Activated CD4-positive, alpha-beta T cell treated with anti-CD3 and anti-CD28 coated beads, Interleukin-2, amount 10 ng/mL, durations not matched to agents 7 days and 5 days (primary cell): Measurements from ENCODE around the gene KRTAP4-5. TPM values are rescaled to one million over a fixed set of nuclear protein-coding genes. Genes with fewer than 3 reads are reported as not detected.
"Not testable (repeated sequence)": the region's sequence is repeated elsewhere in the genome, so short reads cannot be mapped to it uniquely, and the experiment has no call there.

Source experiments
- CTCF ChIA-PET: fragments of 350-600 bp; sonication (Branson Sonifier 250); formaldehyde crosslinking; loops from one replicate; lab custom pipeline; 2021; ENCODE audit warnings: antibody characterized with exemption; lab: Charles Lee
- POLR2A ChIA-PET: fragments of 350-600 bp; sonication (Branson Sonifier 250); formaldehyde crosslinking; loops from one replicate; lab custom pipeline; 2021; ENCODE audit warnings: antibody characterized with exemption; lab: Charles Lee
- DNase-seq: peaks from one replicate; pipeline ENCODE4 v3.0.0-alpha.2; 2020
- H3K27ac Mint-ChIP-seq: one replicate; pipeline ENCODE4 v1.8.0; 2021; ENCODE audit warnings: mild to moderate bottlenecking, moderate library complexity, mixed read lengths
- H3K27me3 Mint-ChIP-seq: one replicate; pipeline ENCODE4 v1.8.0; 2021; ENCODE audit warnings: mixed read lengths
- H3K36me3 Mint-ChIP-seq: one replicate; pipeline ENCODE4 v1.8.0; 2021; ENCODE audit warnings: low read depth, mixed read lengths
- H3K4me1 Mint-ChIP-seq: one replicate; pipeline ENCODE4 v1.8.0; 2021; ENCODE audit warnings: mixed read lengths
- H3K4me3 Mint-ChIP-seq: one replicate; pipeline ENCODE4 v1.8.0; 2021; ENCODE audit warnings: mild to moderate bottlenecking, moderate library complexity, mixed read lengths
- H3K9me3 Mint-ChIP-seq: one replicate; pipeline ENCODE4 v1.8.0; 2021; ENCODE audit warnings: mixed read lengths
- total RNA-seq, 2 experiments: library from RNA; stranded (reverse); gene quantifications; one replicate each; pipeline ENCODE4 v1.2.3, GENCODE V29; 2021

Gene KRTAP4-5
- not detected for total RNA-seq

DNA sequence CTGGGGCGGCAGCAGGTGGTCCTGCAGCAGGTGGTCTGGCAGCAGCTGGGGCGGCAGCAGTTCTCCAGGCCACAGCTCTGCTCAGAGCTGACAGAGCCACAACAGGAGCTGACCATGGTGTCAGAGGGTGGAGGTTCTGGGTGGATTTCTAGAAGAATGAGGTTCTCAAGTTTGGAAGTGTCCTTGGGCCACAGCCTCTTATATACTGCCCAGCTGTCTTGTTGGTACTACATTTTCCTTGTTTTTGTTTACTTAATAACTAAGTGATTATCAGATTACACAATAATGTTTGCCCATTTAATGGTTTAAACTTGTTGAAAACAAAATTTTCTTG lies at the start of gene KRTAP4-5:
TSS of gene KRTAP4-5 (minus strand) at position 174 of the 334 bp plus-strand sequence. CDS start at position 116, 58 bp downstream.
- H3K4me1 Mint-ChIP-seq = no peaks in the 10 kb centered on the region
- no peak within 1 kb of the TSS for H3K4me3 Mint-ChIP-seq
- CTCF ChIA-PET = interaction anchor here (1.3 kb wide), 1 partner anchor 10 kb away, joined by 3 read pairs; no protein-coding TSS in a partner anchor
- H3K36me3 Mint-ChIP-seq = no peaks in the 10 kb centered on the region
- POLR2A ChIA-PET = no interaction called here
- no peak for DNase-seq
- H3K27ac Mint-ChIP-seq = no peak within 1 kb of the TSS
- no peaks in the 10 kb centered on the region for H3K9me3 Mint-ChIP-seq
- H3K27me3 Mint-ChIP-seq = peaks cover 7% of the 10 kb centered on the region

- Mint-ChIP-seq H3K27me3 (peaks cover 9% of the 10 kb centered on the region), H3K4me1 (no peaks in the 10 kb centered on the region), H3K27ac (no peak overlapping the region), H3K9me3 (no peaks in the 10 kb centered on the region), H3K4me3 (no peak overlapping the region), H3K36me3 (no peaks in the 10 kb centered on the region)
- ChIA-PET CTCF (interaction anchor here (0.7 kb wide), 1 partner anchor 195 kb away, joined by 4 read pairs; no protein-coding TSS in a partner anchor), POLR2A (no interaction called here)
- DNase-seq = no peak
These were observed 46.4 kb upstream of the KRTAP4-5 start for GRCh38 chr17:41196068-41196467.

- Mint-ChIP-seq H3K9me3 (no peaks in the 10 kb centered on the region), H3K27me3 (no peaks in the 10 kb centered on the region), H3K36me3 (no peaks in the 10 kb centered on the region), H3K4me3 (no peak overlapping the region), H3K4me1 (no peaks in the 10 kb centered on the region), H3K27ac (no peak overlapping the region)
- ChIA-PET CTCF (no interaction called here), POLR2A (no interaction called here)
- no peak for DNase-seq
These were observed 40.7 kb upstream of the KRTAP4-5 start for GRCh38 chr17:41190328-41190727.

DNA sequence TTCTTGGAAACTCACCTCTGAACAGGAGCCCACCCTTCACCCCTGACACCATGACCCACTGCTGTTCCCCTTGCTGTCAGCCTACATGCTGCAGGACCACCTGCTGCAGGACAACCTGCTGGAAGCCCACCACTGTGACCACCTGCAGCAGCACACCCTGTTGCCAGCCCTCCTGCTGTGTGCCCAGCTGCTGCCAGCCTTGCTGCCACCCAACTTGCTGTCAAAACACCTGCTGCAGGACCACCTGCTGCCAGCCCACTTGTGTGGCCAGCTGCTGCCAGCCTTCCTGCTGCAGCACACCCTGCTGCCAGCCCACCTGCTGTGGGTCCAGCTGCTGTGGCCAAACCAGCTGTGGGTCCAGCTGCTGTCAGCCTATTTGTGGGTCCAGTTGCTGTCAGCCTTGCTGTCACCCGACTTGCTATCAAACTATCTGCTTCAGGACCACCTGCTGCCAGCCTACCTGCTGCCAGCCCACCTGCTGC lies 40.3 kb upstream of the KRTAP4-5 start, which contains the start of gene KRTAP9-1:
TSS of gene KRTAP9-1 (plus strand) at position 51 of the 482 bp plus-strand sequence. CDS start at position 51, 0 bp downstream.
- H3K27ac Mint-ChIP-seq, H3K9me3 Mint-ChIP-seq, H3K36me3 Mint-ChIP-seq, H3K4me1 Mint-ChIP-seq, H3K4me3 Mint-ChIP-seq, POLR2A ChIA-PET, H3K27me3 Mint-ChIP-seq, DNase-seq: not testable (repeated sequence)
- CTCF ChIA-PET = interaction anchor here (0.6 kb wide), 1 partner anchor 78 kb away, joined by 3 read pairs; no protein-coding TSS in a partner anchor

GRCh38 chr17:41186872-41187271 lies 37.2 kb upstream of the KRTAP4-5 start:
- Mint-ChIP-seq H3K9me3 (no peaks in the 10 kb centered on the region), H3K36me3 (no peaks in the 10 kb centered on the region), H3K27me3 (no peaks in the 10 kb centered on the region), H3K4me3 (no peak overlapping the region), H3K27ac (no peak overlapping the region), H3K4me1 (no peaks in the 10 kb centered on the region)
- DNase-seq = no peak
- ChIA-PET POLR2A (no interaction called here), CTCF (no interaction called here)

DNA sequence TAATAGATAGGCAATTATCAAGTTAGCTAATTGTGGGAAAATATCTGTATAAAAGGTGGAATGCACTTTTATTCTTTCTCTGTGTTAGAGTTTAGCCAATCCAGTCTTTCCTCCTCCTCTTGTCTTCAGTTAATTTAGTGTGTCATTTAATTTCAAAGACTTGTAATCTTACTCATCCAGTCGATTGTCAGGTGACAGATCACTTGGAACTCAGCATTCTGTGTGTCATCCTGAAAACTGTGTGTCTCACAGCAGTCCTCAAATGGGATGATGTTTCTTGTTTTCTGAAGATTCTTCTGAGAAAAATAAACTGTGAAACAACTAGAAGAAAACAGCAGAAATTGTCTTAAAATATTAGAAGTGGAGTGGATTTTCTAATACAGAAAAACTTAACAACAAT lies 35.4 kb upstream of the KRTAP4-5 start:
- POLR2A ChIA-PET = no interaction called here
- no peaks in the 10 kb centered on the region for H3K4me1 Mint-ChIP-seq
- no peak for DNase-seq

DNA sequence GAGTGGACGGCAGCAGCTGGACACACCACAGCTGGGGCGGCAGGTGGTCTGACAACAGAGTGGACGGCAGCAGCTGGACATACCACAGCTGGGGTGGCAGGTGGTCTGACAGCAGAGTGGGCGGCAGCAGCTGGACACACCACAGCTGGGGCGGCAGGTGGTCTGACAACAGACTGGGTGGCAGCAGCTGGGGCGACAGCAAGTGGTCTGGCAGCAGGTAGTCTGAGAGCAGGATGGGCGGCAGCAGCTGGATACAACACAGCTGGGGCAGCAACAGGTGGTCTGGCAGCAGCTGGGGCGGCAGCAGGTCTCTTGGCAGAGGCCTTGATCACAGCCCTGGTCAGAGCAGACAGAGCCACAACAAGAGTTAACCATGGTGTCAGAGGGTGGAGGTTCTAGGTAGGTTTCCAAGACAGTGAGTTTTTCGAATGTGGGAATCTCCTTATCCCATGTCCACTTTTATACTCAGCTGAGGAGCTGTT lies 34.9 kb upstream of the KRTAP4-5 start, which contains the start of gene KRTAP4-1:
TSS of gene KRTAP4-1 (minus strand) at position 432 of the 482 bp plus-strand sequence. CDS start at position 375, 57 bp downstream.
- Mint-ChIP-seq H3K27ac (no peak within 1 kb of the TSS), H3K4me1 (no peaks in the 10 kb centered on the region), H3K27me3 (no peaks in the 10 kb centered on the region), H3K36me3 (no peaks in the 10 kb centered on the region), H3K4me3 (no peak within 1 kb of the TSS), H3K9me3 (no peaks in the 10 kb centered on the region)
- ChIA-PET POLR2A (no interaction called here), CTCF (no interaction called here)
- no peak for DNase-seq

More for the DNA sequence above, 35.4 kb upstream of the KRTAP4-5 start:
- CTCF ChIA-PET = no interaction called here
- Mint-ChIP-seq H3K27ac (no peak overlapping the region), H3K27me3 (no peaks in the 10 kb centered on the region), H3K4me3 (no peak overlapping the region), H3K9me3 (no peaks in the 10 kb centered on the region), H3K36me3 (no peaks in the 10 kb centered on the region)

DNA sequence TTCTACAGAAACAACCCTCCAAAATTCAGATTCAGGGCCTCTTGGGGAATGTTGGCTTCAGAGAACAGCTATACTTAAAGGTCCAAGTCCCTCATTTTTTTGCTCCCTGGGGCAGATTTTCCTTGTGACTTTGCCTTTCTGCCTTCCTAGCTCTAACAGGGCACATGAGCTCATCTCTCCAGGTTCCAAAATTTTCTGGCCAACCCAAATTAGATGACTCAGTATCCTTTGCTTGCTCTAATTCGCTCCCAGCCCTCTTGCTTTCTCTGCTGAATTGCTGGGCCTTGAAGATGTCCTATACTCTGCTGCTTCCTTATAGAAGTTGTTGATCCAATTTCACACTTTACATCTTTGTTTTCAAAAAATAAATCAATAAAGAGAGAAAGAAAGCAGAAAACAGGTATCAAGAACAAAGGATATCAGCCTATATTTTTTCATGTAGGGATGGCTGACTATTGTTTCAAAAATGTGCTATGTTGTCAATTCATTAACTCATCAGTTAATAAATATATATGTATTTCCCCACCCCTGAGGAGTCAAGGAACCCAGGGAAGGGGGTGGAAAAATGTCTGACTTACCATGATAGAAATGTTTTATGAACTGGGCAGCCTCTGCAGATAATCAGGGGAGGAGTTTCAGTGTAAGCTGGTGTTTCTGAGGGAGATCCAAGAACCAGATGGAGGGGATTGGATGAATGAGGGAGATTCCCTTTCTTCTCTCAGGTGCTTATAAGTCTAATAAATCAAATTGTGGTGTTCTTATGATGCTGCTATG lies 29.4 kb upstream of the KRTAP4-5 start:
- Mint-ChIP-seq H3K4me1 (no peaks in the 10 kb centered on the region), H3K4me3 (no peak overlapping the region), H3K27ac (no peak overlapping the region), H3K9me3 (no peaks in the 10 kb centered on the region), H3K36me3 (no peaks in the 10 kb centered on the region), H3K27me3 (no peaks in the 10 kb centered on the region)
- ChIA-PET POLR2A (no interaction called here), CTCF (no interaction called here)
- no peak for DNase-seq

DNA sequence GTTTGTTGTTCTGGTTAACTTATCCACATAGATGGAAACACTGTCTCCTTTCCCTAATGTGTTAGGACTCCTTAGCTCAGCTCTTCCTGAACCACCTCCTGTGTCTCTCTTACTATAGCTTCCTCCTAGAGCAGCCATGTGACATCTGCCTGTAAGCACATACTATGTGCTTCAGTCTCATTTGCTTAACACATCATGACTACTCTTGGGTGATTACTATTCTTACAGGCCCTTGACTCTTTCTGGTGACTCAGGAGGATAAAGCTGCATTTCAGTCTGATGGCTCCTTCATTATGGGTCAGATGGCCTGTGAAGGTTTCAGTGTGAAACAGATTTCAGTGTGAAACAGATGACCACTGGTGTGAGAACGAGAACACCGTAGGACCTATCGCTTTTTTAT lies 28.7 kb upstream of the KRTAP4-5 start:
- Mint-ChIP-seq H3K36me3 (no peaks in the 10 kb centered on the region), H3K27me3 (no peaks in the 10 kb centered on the region), H3K4me3 (no peak overlapping the region), H3K9me3 (no peaks in the 10 kb centered on the region), H3K4me1 (no peaks in the 10 kb centered on the region), H3K27ac (no peak overlapping the region)
- ChIA-PET CTCF (no interaction called here), POLR2A (no interaction called here)
- no peak for DNase-seq

GRCh38 chr17:41177727-41178271 lies 28.2 kb upstream of the KRTAP4-5 start, which contains the start of gene KRTAP4-2:
Gene KRTAP4-2 (minus strand): TSS chr17:41178221. CDS start chr17:41178164, 57 bp downstream.
- Mint-ChIP-seq H3K4me1 (no peaks in the 10 kb centered on the region), H3K9me3 (no peaks in the 10 kb centered on the region), H3K36me3 (no peaks in the 10 kb centered on the region), H3K27me3 (no peaks in the 10 kb centered on the region), H3K4me3 (no peak within 1 kb of the TSS), H3K27ac (no peak within 1 kb of the TSS)
- DNase-seq = no peak
- ChIA-PET CTCF (no interaction called here), POLR2A (no interaction called here)

GRCh38 chr17:41176744-41177387 lies 27.2 kb upstream of the KRTAP4-5 start:
- no peak overlapping the region for H3K4me3 Mint-ChIP-seq
- ChIA-PET POLR2A (interaction anchor here (0.6 kb wide), 1 partner anchor 433 kb away, joined by 3 read pairs; no protein-coding TSS in a partner anchor), CTCF (no interaction called here)
- no peaks in the 10 kb centered on the region for H3K36me3 Mint-ChIP-seq
- no peaks in the 10 kb centered on the region for H3K9me3 Mint-ChIP-seq
- H3K27ac Mint-ChIP-seq = no peak overlapping the region
- DNase-seq = no peak
- H3K4me1 Mint-ChIP-seq = no peaks in the 10 kb centered on the region
- H3K27me3 Mint-ChIP-seq = no peaks in the 10 kb centered on the region

- peaks cover 6% of the 10 kb centered on the region for H3K27me3 Mint-ChIP-seq
- no peaks in the 10 kb centered on the region for H3K9me3 Mint-ChIP-seq
- no peak overlapping the region for H3K27ac Mint-ChIP-seq
- no peaks in the 10 kb centered on the region for H3K4me1 Mint-ChIP-seq
- no peaks in the 10 kb centered on the region for H3K36me3 Mint-ChIP-seq
- no peak overlapping the region for H3K4me3 Mint-ChIP-seq
- CTCF ChIA-PET = no interaction called here
- POLR2A ChIA-PET = no interaction called here
- DNase-seq = no peak
These were observed 22.3 kb upstream of the KRTAP4-5 start for GRCh38 chr17:41171886-41172285.

- ChIA-PET CTCF (no interaction called here), POLR2A (no interaction called here)
- no peak for DNase-seq
- no peaks in the 10 kb centered on the region for H3K4me1 Mint-ChIP-seq
- H3K36me3 Mint-ChIP-seq = no peaks in the 10 kb centered on the region
- H3K9me3 Mint-ChIP-seq = no peaks in the 10 kb centered on the region
- peaks cover 6% of the 10 kb centered on the region for H3K27me3 Mint-ChIP-seq
- no peak within 1 kb of the TSS for H3K4me3 Mint-ChIP-seq
- H3K27ac Mint-ChIP-seq = no peak within 1 kb of the TSS
These were observed 18.5 kb upstream of the KRTAP4-5 start, which contains the start of gene KRTAP4-3 for GRCh38 chr17:41168121-41168520. Gene KRTAP4-3 (minus strand): TSS chr17:41168221. CDS start chr17:41168172, 49 bp downstream.
